Sigmoid colon (tissue), 7 donors: Measurements from ENCODE around the gene TREML2. TPM values are rescaled to one million over a fixed set of nuclear protein-coding genes. Genes with fewer than 3 reads are reported as not detected.

Source experiments
- DNase-seq: peaks from one replicate; pipeline ENCODE4 v3.0.0-alpha.2; 2019
- H3K27ac ChIP-seq, 4 donors: fragments of 200-600 bp; sonication (generic); one replicate each; pipeline ENCODE4 v1.5.1; 2016 to 2019; ENCODE audit warnings: mild to moderate bottlenecking in 1 of 4
- H3K27me3 ChIP-seq, 3 donors: fragments of 200-600 bp; sonication (generic); one replicate each; pipeline ENCODE4 v1.5.1; 2019; ENCODE audit warnings: mild to moderate bottlenecking in 1 of 3
- H3K36me3 ChIP-seq, 4 donors: fragments of 200-600 bp; sonication (generic); one replicate each; pipeline ENCODE4 v1.5.1; 2016 to 2019
- H3K4me1 ChIP-seq, 4 donors: fragments of 200-600 bp; sonication (generic); one replicate each; pipeline ENCODE4 v1.5.1; 2017 to 2019
- H3K4me3 ChIP-seq, 4 donors: fragments of 200-600 bp; sonication (generic); one replicate each; pipeline ENCODE4 v1.5.1; 2017 to 2019; ENCODE audit warnings: mild to moderate bottlenecking in 2 of 4, moderate library complexity in 1 of 4
- H3K9me3 ChIP-seq, 4 donors: fragments of 200-600 bp in 3 of 4; sonication (generic) in 3 of 4; one replicate each; pipeline versions ENCODE4 v1.5.1 to v1.6.1; 2013 to 2019
- EP300 ChIP-seq, 4 donors: sonication (generic); formaldehyde crosslinking; IDR thresholded peaks; one replicate each; pipeline ENCODE4 v1.6.1; 2017; ENCODE audit warnings: antibody characterized with exemption in 4 of 4
- POLR2A ChIP-seq, 2 donors: fragments of 450-650 bp; IDR thresholded peaks; one replicate each; pipeline ENCODE4 v1.6.1; 2016; ENCODE audit warnings: antibody characterized with exemption in 2 of 2, mild to moderate bottlenecking in 2 of 2, moderate library complexity in 2 of 2
- POLR2AphosphoS5 ChIP-seq, 4 donors: sonication (generic); formaldehyde crosslinking; IDR thresholded peaks; one replicate each; pipeline ENCODE4 v1.6.1; 2017; ENCODE audit warnings: antibody characterized with exemption in 4 of 4
- WGBS, 2 donors: extraction: QIAGEN DNeasy Blood & Tissue Kit; methylation state at CpG; one replicate each; pipeline ENCODE4 v1.1.7; 2013; 5-methylcytosine and 5-hydroxymethylcytosine counted together
- intact Hi-C: fragments of 100-400 bp; cut with DNase I; formaldehyde crosslinking; loops from one replicate; pipeline ENCODE4 v1.15.1; 2023
- polyA plus RNA-seq, 3 donors: library from polyadenylated mRNA; stranded (reverse); fragments of 200-250 nt; gene quantifications; one replicate each; pipeline ENCODE4 v1.2.3, GENCODE V29; 2013
- total RNA-seq, 4 donors: library from RNA; depleted of rRNA; stranded (reverse); fragments of >200 nt; gene quantifications; one replicate each; pipeline ENCODE4 v1.1.0, GENCODE V29; 2016
- TF ChIP-seq, protein P1 (sequence below), 4 experiments: fragments of 450-650 bp in 3 of 4; fragments of 200-600 bp in 1 of 4; IDR thresholded peaks; one replicate each; pipeline ENCODE4 v1.5.1; 2016 to 2019; ENCODE audit warnings: antibody characterized with exemption in 4 of 4, mild to moderate bottlenecking in 3 of 4, moderate library complexity in 2 of 4
- donor health status: healthy with polysubstance abuse.
- donor health status: Bipolar disorder and iron deficiency.
- donor health status: healthy.

The TREML2 gene
- total and polyA plus RNA-seq, 7 donors = 3.7 TPM; not detected in 6

DNA sequence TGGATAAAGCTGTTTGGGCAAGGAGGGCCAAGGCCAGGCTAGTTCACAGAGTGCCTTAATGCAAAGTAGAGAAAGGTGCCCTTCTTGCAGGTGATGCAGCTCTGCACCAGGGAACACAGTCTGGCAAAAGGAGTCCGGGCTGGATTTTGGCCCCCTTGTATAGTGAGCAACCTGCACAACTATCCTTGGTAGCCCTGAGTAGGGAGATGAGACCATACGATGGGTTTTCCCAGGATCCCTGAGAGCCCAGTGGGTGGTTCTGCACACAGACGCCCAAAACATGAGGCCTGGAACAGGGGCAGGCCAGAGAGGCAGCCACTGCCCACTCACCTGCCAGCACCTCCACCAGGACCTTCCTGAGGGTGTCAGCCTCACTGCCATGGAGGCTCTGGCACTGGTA, 40.0 kb downstream of the TREML2 start:
- Histone ChIP-seq H3K4me1 (no peaks in the 10 kb centered on the region), H3K27ac (no peak overlapping the region), H3K9me3 (no peaks in the 10 kb centered on the region), H3K4me3 (no peak overlapping the region), H3K36me3 (no peaks in the 10 kb centered on the region), H3K27me3 (peaks cover 0 to 8% (median 0%) of the 10 kb centered on the region in 3 donors)
- TF ChIP-seq, protein P1, sequence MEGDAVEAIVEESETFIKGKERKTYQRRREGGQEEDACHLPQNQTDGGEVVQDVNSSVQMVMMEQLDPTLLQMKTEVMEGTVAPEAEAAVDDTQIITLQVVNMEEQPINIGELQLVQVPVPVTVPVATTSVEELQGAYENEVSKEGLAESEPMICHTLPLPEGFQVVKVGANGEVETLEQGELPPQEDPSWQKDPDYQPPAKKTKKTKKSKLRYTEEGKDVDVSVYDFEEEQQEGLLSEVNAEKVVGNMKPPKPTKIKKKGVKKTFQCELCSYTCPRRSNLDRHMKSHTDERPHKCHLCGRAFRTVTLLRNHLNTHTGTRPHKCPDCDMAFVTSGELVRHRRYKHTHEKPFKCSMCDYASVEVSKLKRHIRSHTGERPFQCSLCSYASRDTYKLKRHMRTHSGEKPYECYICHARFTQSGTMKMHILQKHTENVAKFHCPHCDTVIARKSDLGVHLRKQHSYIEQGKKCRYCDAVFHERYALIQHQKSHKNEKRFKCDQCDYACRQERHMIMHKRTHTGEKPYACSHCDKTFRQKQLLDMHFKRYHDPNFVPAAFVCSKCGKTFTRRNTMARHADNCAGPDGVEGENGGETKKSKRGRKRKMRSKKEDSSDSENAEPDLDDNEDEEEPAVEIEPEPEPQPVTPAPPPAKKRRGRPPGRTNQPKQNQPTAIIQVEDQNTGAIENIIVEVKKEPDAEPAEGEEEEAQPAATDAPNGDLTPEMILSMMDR (IDR thresholded peaks at IDR 0.05) = no peak
- TF ChIP-seq EP300 (IDR thresholded peaks at IDR 0.05) (no peak), POLR2A (IDR thresholded peaks at IDR 0.05) (no peak), POLR2AphosphoS5 (IDR thresholded peaks at IDR 0.05) (no peak)
- intact Hi-C loops = no loop called here
- 73 to 90% methylated on average over 3 of the region's 3 CpGs for WGBS, 2 donors
- no peak for DNase-seq

DNA sequence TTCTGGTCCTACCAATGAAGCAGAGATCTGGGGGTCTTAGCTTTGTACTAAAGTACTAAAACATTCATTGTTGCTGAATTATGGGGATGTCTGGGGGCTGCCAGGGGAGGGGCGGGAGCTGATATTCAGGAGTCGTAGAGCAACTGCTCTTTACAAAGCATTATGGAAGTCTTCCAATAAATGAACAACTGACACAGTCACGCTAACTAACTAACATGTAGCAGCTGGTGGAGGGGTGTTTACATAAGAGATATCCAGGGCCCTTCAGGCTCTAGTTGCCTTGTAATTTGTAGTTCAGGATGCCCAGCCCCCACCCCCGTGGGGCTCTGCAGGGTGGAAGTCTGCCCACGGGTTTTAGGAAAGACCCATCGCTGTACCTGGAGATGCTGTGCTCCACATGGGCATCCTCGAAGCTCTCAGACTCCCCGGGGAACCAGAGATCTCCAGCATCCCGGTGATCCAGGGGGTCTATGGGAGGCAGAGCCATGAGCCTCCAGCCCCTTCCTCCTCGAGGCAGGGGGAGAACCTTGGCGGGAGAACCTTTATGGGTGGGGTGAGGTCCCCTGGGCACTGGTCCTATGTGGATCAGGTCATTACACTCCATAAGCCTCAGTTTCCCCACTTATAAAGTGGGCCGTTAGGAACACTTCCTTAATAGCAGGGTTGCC, 41.4 kb downstream of the TREML2 start:
- Histone ChIP-seq H3K36me3 (no peaks in the 10 kb centered on the region), H3K27ac (no peak overlapping the region), H3K4me3 (no peak overlapping the region), H3K4me1 (peaks cover 0 to 4% (median 0%) of the 10 kb centered on the region in 4 donors), H3K27me3 (peaks cover 0 to 8% (median 0%) of the 10 kb centered on the region in 3 donors), H3K9me3 (no peaks in the 10 kb centered on the region)
- WGBS, 2 donors = 59 to 70% methylated on average over 12 of the region's 12 CpGs
- intact Hi-C loops = no loop called here
- DNase-seq = no peak
- TF ChIP-seq POLR2A (IDR thresholded peaks at IDR 0.05) = no peak
- no peak for TF ChIP-seq POLR2AphosphoS5 (IDR thresholded peaks at IDR 0.05)
- TF ChIP-seq EP300 (IDR thresholded peaks at IDR 0.05) = no peak
- TF ChIP-seq, protein P1 (IDR thresholded peaks at IDR 0.05) = no peak

DNA sequence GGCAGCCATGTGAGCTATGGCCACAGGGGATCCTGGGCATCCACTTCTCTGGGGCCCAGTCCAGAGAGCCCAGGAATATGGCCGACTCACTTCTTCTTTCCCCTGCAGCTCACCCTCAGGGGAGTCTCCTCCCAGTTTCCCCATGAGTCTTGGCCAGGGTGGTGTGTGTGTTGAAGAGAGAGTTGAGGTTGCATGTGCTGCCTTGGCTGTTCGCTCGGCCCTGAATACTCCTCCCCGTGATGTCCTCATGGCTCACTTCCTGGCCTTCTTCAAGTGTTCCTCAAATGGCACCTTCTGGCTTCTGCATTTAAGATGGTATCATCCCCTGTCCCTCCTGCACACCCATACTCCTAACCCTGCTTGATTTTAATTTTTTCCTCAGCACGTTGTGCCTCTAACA, 43.6 kb downstream of the TREML2 start:
- H3K9me3 ChIP-seq = no peaks in the 10 kb centered on the region
- 87 to 88% methylated on average over 5 of the region's 5 CpGs for WGBS, 2 donors
- DNase-seq = no peak

DNA sequence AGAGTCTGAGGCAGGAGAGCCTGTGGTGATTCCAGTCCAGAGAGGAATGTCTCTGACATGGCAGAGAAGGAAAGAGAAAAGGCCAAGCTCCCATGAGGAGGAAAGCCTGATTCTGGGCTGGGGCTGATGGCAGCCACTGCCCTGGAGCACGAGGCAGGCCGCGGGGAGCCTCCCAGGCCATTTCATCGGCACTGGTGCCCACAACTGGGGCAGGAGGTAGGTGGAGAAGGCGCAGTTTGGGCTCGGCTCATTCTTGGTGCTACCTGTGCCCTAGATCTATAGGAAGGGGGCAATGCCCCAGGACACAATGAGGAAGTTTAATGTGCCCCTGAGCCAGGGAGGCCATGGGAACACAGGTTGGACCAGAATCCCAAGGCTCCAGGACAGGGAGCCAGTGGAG, 44.2 kb downstream of the TREML2 start:
- no peak overlapping the region for H3K27ac ChIP-seq

More for the DNA sequence above, 43.6 kb downstream of the TREML2 start:
- H3K4me3 ChIP-seq = no peak overlapping the region
- H3K36me3 ChIP-seq = no peaks in the 10 kb centered on the region
- no peak for TF ChIP-seq POLR2AphosphoS5 (IDR thresholded peaks at IDR 0.05)
- TF ChIP-seq, protein P1 (IDR thresholded peaks at IDR 0.05) = no peak
- no peak for TF ChIP-seq EP300 (IDR thresholded peaks at IDR 0.05)
- TF ChIP-seq POLR2A (IDR thresholded peaks at IDR 0.05) = no peak
- H3K27ac ChIP-seq = no peak overlapping the region
- H3K27me3 ChIP-seq = peaks cover 0 to 8% (median 0%) of the 10 kb centered on the region in 3 donors
- peaks cover 0 to 4% (median 0%) of the 10 kb centered on the region in 4 donors for H3K4me1 ChIP-seq
- intact Hi-C loops = no loop called here

More for the DNA sequence above, 44.2 kb downstream of the TREML2 start:
- intact Hi-C loops = no loop called here
- WGBS, 2 donors = 86 to 94% methylated on average over 6 of the region's 6 CpGs
- no peak for TF ChIP-seq EP300 (IDR thresholded peaks at IDR 0.05)
- TF ChIP-seq POLR2AphosphoS5 (IDR thresholded peaks at IDR 0.05) = no peak
- TF ChIP-seq, protein P1 (IDR thresholded peaks at IDR 0.05) = no peak
- H3K27me3 ChIP-seq = peaks cover 0 to 8% (median 0%) of the 10 kb centered on the region in 3 donors
- H3K36me3 ChIP-seq = no peaks in the 10 kb centered on the region
- no peaks in the 10 kb centered on the region for H3K9me3 ChIP-seq
- peaks cover 0 to 4% (median 0%) of the 10 kb centered on the region in 4 donors for H3K4me1 ChIP-seq
- no peak overlapping the region for H3K4me3 ChIP-seq
- no peak for DNase-seq
